HepG2 (cell line): ENCODE data around the gene PPA2. TPM values are rescaled to one million over a fixed set of nuclear protein-coding genes. Genes with fewer than 3 reads are reported as not detected.

ENCODE experiments used
- ARNTL ChIP-seq: sonication (generic); formaldehyde crosslinking; IDR thresholded peaks from 2 replicates; pipeline ENCODE4 v1.4.0; 2020; ENCODE audit warnings: mild to moderate bottlenecking, missing genetic modification reagents
- ASH2L ChIP-seq: fragments of 300-600, 200-600 bp; sonication (generic); IDR thresholded peaks from 2 replicates; pipeline ENCODE4 v1.7.0; 2017; ENCODE audit warnings: low read depth, mild to moderate bottlenecking, moderate library complexity, mixed read lengths, low read length; ENCODE audit not compliant: insufficient read length
- ATRX ChIP-seq: sonication (generic); formaldehyde crosslinking; IDR thresholded peaks from 2 replicates; pipeline ENCODE4 v1.4.0; 2020; ENCODE audit warnings: missing genetic modification reagents, borderline replicate concordance
- CEBPG ChIP-seq: IDR thresholded peaks from 2 replicates; pipeline ENCODE4 v1.6.1; 2016
- DMAP1 ChIP-seq: IDR thresholded peaks from 2 replicates; pipeline ENCODE4 v1.6.1; 2016
- DR1 ChIP-seq: sonication (generic); formaldehyde crosslinking; IDR thresholded peaks from 2 replicates; pipeline ENCODE4 v1.8.0; 2021; ENCODE audit warnings: mild to moderate bottlenecking, missing genetic modification reagents, inconsistent platforms
- EP300 ChIP-seq, 3 experiments: sonication (generic) in 1 of 3; formaldehyde crosslinking in 1 of 3; IDR thresholded peaks; 2 replicates each; pipeline versions ENCODE4 v1.5.1 to v1.6.1; 2011 to 2020; ENCODE audit warnings: low read depth in 2 of 3, low read length in 2 of 3, borderline replicate concordance in 1 of 3, improper control_type of control experiment in 1 of 3, mild to moderate bottlenecking in 1 of 3, missing genetic modification reagents in 1 of 3, moderate library complexity in 1 of 3
- GTF2F1 ChIP-seq: fragments of 150-350 bp; IDR thresholded peaks from 2 replicates; pipeline ENCODE4 v1.6.1; 2014; ENCODE audit warnings: low read length
- MTA3 ChIP-seq: sonication (generic); formaldehyde crosslinking; IDR thresholded peaks from 2 replicates; pipeline ENCODE4 v1.4.0; 2020; ENCODE audit warnings: missing genetic modification reagents
- NR2F1 ChIP-seq, 2 experiments: fragments of 450-650 bp in 1 of 2; formaldehyde crosslinking in 1 of 2; IDR thresholded peaks; 2 replicates each; pipeline versions ENCODE4 v1.5.0 to v1.6.1; 2016 to 2020; ENCODE audit warnings: mild to moderate bottlenecking in 1 of 2, missing compliant biosample characterization in 1 of 2, missing genetic modification reagents in 1 of 2, moderate library complexity in 1 of 2
- PCBP2 ChIP-seq: fragments of 200-400 bp; formaldehyde crosslinking; optimal IDR thresholded peaks from 2 replicates; pipeline ENCODE3; 2018; ENCODE audit warnings: low read length, low read depth; ENCODE audit not compliant: poor library complexity, severe bottlenecking
- PTBP1 ChIP-seq: fragments of 200-400 bp; formaldehyde crosslinking; IDR thresholded peaks from 2 replicates; pipeline ENCODE4 v1.6.1; 2018; ENCODE audit warnings: low read length, low read depth; ENCODE audit not compliant: poor library complexity, severe bottlenecking
- SRY ChIP-seq: sonication (generic); formaldehyde crosslinking; IDR thresholded peaks from 2 replicates; pipeline ENCODE4 v1.8.0; 2022; ENCODE audit warnings: mild to moderate bottlenecking, missing genetic modification reagents
- TCF12 ChIP-seq, 2 experiments: fragments of 450-650 bp in 1 of 2; sonication (generic) in 1 of 2; formaldehyde crosslinking in 1 of 2; IDR thresholded peaks; 2 replicates each; pipeline versions ENCODE4 v1.6.1 to v1.8.0; 2017 to 2022; ENCODE audit warnings: antibody characterized with exemption in 1 of 2, mild to moderate bottlenecking in 1 of 2, missing genetic modification reagents in 1 of 2, moderate library complexity in 1 of 2
- ZMYM3 ChIP-seq: sonication (generic); formaldehyde crosslinking; IDR thresholded peaks from 2 replicates; pipeline ENCODE4 v1.5.1; 2020; ENCODE audit warnings: mild to moderate bottlenecking, missing genetic modification reagents
- ZNF121 ChIP-seq: sonication (generic); formaldehyde crosslinking; IDR thresholded peaks from 2 replicates; pipeline ENCODE4 v1.5.0; 2020; ENCODE audit warnings: mild to moderate bottlenecking, missing genetic modification reagents
- ZNF17 ChIP-seq: sonication (generic); formaldehyde crosslinking; IDR thresholded peaks from 2 replicates; pipeline ENCODE4 v1.5.0; 2020; ENCODE audit warnings: mild to moderate bottlenecking, missing genetic modification reagents
- ZNF224 ChIP-seq: sonication (generic); formaldehyde crosslinking; IDR thresholded peaks from 2 replicates; pipeline ENCODE4 v1.5.0; 2020; ENCODE audit warnings: mild to moderate bottlenecking, missing genetic modification reagents
- ZNF234 ChIP-seq: sonication (generic); formaldehyde crosslinking; conservative IDR thresholded peaks from 2 replicates; pipeline ENCODE4 v1.5.1; 2020; ENCODE audit warnings: mild to moderate bottlenecking, missing genetic modification reagents
- ZNF337 ChIP-seq: sonication (generic); formaldehyde crosslinking; IDR thresholded peaks from 2 replicates; pipeline ENCODE4 v1.5.1; 2020; ENCODE audit warnings: missing genetic modification reagents, low read depth, mild to moderate bottlenecking, borderline replicate concordance
- polyA plus RNA-seq, 8 experiments: library from polyadenylated mRNA; depleted of rRNA in 3 of 8; stranded (reverse) in 7 of 8; unstranded in 1 of 8; fragments of >200 nt; fragmentation: Illumina TruSeq in 4 of 8; extraction: Trizol in 4 of 8; gene quantifications; 2 replicates each; pipeline versions ENCODE4 v1.2.1 to v1.2.3, GENCODE V29; 2011 to 2016; ENCODE audit warnings: low read depth in 4 of 8, missing spikeins in 1 of 8, mixed read lengths in 1 of 8; ENCODE audit not compliant: insufficient read depth in 1 of 8
- total RNA-seq, 5 experiments: library from RNA; depleted of rRNA; stranded (reverse); fragments of >200 nt; fragmentation: Illumina TruSeq; extraction: Trizol; gene quantifications; 2 replicates each; pipeline ENCODE4 v1.2.3, GENCODE V29; 2016; ENCODE audit warnings: low read depth in 1 of 5
- TF ChIP-seq, protein P1 (sequence below): conservative IDR thresholded peaks from 2 replicates; pipeline ENCODE4 v1.6.1; 2018; ENCODE audit warnings: missing genetic modification reagents
- TF ChIP-seq, protein P2 (sequence below): sonication (generic); formaldehyde crosslinking; IDR thresholded peaks from 2 replicates; pipeline ENCODE4 v1.5.0; 2020; ENCODE audit warnings: missing genetic modification reagents
- TF ChIP-seq, protein P3 (sequence below): sonication (generic); formaldehyde crosslinking; IDR thresholded peaks from 2 replicates; pipeline ENCODE4 v1.4.0; 2020; ENCODE audit warnings: missing genetic modification reagents, borderline replicate concordance

PPA2 gene
- total and polyA plus RNA-seq, 2 of the 13 experiments (the other 11 are each of a cell fraction or from before 2014, with no cell fraction given) = 44.2 to 70.6 TPM

DNA sequence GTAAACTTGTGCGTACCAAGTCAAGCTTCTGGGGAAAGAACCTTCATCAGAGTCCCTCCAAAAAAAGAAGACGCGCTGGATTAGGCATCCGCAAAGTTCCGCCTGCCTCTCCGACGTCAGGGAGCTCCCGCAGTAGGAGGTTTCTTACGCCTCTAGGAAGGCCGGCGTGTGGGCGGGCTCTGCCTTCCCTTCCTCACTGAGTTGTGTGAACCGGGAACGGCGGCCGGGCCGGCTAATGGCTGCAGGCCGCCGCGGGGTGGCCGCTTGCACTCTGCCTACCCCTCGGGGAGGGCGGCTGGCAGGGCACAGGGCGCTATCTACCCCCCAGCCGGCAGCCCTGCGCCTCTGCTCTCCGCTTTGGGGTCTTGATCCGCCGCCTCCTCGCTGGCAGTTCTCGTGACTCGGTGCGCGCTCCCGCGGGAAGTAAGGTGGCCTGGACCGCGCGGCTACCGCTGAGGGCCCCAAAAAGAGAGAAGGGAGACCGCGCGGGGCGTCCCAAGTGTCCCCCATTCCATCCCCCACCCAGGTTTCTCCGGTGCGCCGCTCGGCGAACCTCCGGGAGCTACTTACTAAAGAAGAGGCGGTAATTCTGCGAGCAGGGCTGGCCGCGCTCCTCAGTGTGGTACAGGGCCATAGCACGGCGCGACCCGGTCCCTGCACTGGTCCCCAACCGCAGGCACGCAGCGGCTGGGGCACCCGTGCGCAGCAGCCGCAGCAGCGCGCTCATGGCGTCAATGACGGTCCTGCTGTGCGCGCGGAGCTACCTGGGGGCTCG is at the start of gene PPA2 (continued):
- TF ChIP-seq GTF2F1 = no peak
- no peak for TF ChIP-seq EP300 (IDR thresholded peaks at IDR 0.05; ENCODE audit: low read depth in 2 of 2, low read length in 2 of 2)
- no peak for TF ChIP-seq EP300 (CRISPR knock-in tag; IDR thresholded peaks at IDR 0.05; ENCODE audit: borderline replicate concordance)
- TF ChIP-seq, protein P1, sequence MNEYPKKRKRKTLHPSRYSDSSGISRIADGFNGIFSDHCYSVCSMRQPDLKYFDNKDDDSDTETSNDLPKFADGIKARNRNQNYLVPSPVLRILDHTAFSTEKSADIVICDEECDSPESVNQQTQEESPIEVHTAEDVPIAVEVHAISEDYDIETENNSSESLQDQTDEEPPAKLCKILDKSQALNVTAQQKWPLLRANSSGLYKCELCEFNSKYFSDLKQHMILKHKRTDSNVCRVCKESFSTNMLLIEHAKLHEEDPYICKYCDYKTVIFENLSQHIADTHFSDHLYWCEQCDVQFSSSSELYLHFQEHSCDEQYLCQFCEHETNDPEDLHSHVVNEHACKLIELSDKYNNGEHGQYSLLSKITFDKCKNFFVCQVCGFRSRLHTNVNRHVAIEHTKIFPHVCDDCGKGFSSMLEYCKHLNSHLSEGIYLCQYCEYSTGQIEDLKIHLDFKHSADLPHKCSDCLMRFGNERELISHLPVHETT = no peak; the same call in 1 of the 2 replicates
- peak; percentile 90 for TF ChIP-seq ZNF224 (CRISPR knock-in tag)
- TF ChIP-seq, protein P2, sequence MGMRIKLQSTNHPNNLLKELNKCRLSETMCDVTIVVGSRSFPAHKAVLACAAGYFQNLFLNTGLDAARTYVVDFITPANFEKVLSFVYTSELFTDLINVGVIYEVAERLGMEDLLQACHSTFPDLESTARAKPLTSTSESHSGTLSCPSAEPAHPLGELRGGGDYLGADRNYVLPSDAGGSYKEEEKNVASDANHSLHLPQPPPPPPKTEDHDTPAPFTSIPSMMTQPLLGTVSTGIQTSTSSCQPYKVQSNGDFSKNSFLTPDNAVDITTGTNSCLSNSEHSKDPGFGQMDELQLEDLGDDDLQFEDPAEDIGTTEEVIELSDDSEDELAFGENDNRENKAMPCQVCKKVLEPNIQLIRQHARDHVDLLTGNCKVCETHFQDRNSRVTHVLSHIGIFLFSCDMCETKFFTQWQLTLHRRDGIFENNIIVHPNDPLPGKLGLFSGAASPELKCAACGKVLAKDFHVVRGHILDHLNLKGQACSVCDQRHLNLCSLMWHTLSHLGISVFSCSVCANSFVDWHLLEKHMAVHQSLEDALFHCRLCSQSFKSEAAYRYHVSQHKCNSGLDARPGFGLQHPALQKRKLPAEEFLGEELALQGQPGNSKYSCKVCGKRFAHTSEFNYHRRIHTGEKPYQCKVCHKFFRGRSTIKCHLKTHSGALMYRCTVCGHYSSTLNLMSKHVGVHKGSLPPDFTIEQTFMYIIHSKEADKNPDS (CRISPR knock-in tag) = peak; percentile 87; the same call in 1 of the 2 replicates
- no peak for TF ChIP-seq ZNF17
- peak; percentile 89; the same call in 1 of the 2 replicates for TF ChIP-seq SRY (CRISPR knock-in tag)
- TF ChIP-seq TCF12 (IDR thresholded peaks at IDR 0.05) = no peak
- TF ChIP-seq TCF12 (CRISPR knock-in tag; IDR thresholded peaks at IDR 0.05) = peak; percentile 46; the same call in 1 of the 2 replicates
- TF ChIP-seq MTA3 (CRISPR knock-in tag) = no peak
- 0 out of 2 replicates have a peak, but pooled peaks have one; percentile 18 for TF ChIP-seq ARNTL (CRISPR knock-in tag)
- TF ChIP-seq DMAP1 (CRISPR knock-in tag) = peak; percentile 87
- no peak for TF ChIP-seq ZNF234 (CRISPR knock-in tag)
- peak; percentile 88; the same call in 1 of the 2 replicates for TF ChIP-seq DR1 (CRISPR knock-in tag)
- TF ChIP-seq, protein P3, sequence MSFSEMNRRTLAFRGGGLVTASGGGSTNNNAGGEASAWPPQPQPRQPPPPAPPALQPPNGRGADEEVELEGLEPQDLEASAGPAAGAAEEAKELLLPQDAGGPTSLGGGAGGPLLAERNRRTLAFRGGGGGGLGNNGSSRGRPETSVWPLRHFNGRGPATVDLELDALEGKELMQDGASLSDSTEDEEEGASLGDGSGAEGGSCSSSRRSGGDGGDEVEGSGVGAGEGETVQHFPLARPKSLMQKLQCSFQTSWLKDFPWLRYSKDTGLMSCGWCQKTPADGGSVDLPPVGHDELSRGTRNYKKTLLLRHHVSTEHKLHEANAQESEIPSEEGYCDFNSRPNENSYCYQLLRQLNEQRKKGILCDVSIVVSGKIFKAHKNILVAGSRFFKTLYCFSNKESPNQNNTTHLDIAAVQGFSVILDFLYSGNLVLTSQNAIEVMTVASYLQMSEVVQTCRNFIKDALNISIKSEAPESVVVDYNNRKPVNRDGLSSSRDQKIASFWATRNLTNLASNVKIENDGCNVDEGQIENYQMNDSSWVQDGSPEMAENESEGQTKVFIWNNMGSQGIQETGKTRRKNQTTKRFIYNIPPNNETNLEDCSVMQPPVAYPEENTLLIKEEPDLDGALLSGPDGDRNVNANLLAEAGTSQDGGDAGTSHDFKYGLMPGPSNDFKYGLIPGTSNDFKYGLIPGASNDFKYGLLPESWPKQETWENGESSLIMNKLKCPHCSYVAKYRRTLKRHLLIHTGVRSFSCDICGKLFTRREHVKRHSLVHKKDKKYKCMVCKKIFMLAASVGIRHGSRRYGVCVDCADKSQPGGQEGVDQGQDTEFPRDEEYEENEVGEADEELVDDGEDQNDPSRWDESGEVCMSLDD (CRISPR knock-in tag) = peak; percentile 91; the same call in 1 of the 2 replicates
- TF ChIP-seq PTBP1 = no peak
- TF ChIP-seq ASH2L = peak; percentile 89
- TF ChIP-seq PCBP2 = no peak
- TF ChIP-seq CEBPG = peak; percentile 36; the same call in 1 of the 2 replicates
- 0 out of 2 replicates have a peak, but pooled peaks have one; percentile 67 for TF ChIP-seq ZNF337 (CRISPR knock-in tag)
- TF ChIP-seq NR2F1 (CRISPR knock-in tag; IDR thresholded peaks at IDR 0.05) = no peak
- TF ChIP-seq ZNF121 = peak; percentile 22; the same call in 1 of the 2 replicates
- no peak for TF ChIP-seq ATRX (CRISPR knock-in tag)
- TF ChIP-seq ZMYM3 (CRISPR knock-in tag) = 0 out of 2 replicates have a peak, but pooled peaks have one; percentile 10
